ENCODE data around the gene SCAF4. TPM values are rescaled to one million over a fixed set of nuclear protein-coding genes. Genes with fewer than 3 reads are reported as not detected.

Gene SCAF4
- total RNA-seq, 1 donor from 2014 or later = 71.8 TPM

GRCh38 chr21:31752967-31753366 lies 21.0 kb upstream of the SCAF4 start:
- H3K4me3 Mint-ChIP-seq = no peak overlapping the region
- no peak overlapping the region for H3K27ac Mint-ChIP-seq (ENCODE audit: unreplicated experiment)
- no peak for TF ChIP-seq CTCF (conservative IDR thresholded peaks at IDR 0.05)
- no peak for DNase-seq (ENCODE audit: low read depth, low spot score)
- H3K36me3 Mint-ChIP-seq (ENCODE audit: low read depth) = no peaks in the 10 kb centered on the region
- peaks cover under 1% of the 10 kb centered on the region for H3K9me3 Mint-ChIP-seq
- peaks cover 8% of the 10 kb centered on the region for H3K4me1 Mint-ChIP-seq
- no peaks in the 10 kb centered on the region for H3K27me3 Mint-ChIP-seq (ENCODE audit: low read depth)

GRCh38 chr21:31752352-31752751 lies 20.4 kb upstream of the SCAF4 start:
- H3K4me3 Mint-ChIP-seq = no peak overlapping the region
- peaks cover 3% of the 10 kb centered on the region for H3K9me3 Mint-ChIP-seq
- H3K27ac Mint-ChIP-seq (ENCODE audit: unreplicated experiment) = no peak overlapping the region
- no peaks in the 10 kb centered on the region for H3K36me3 Mint-ChIP-seq (ENCODE audit: low read depth)
- H3K27me3 Mint-ChIP-seq (ENCODE audit: low read depth) = no peaks in the 10 kb centered on the region
- H3K4me1 Mint-ChIP-seq = peaks cover 12% of the 10 kb centered on the region
- no peak for TF ChIP-seq CTCF (conservative IDR thresholded peaks at IDR 0.05)
- DNase-seq (ENCODE audit: low read depth, low spot score) = no peak

- Mint-ChIP-seq H3K27me3 (ENCODE audit: low read depth) (no peaks in the 10 kb centered on the region), H3K27ac (ENCODE audit: unreplicated experiment) (no peak overlapping the region), H3K4me3 (no peak overlapping the region), H3K36me3 (ENCODE audit: low read depth) (peaks cover 5% of the 10 kb centered on the region), H3K9me3 (peaks cover 9% of the 10 kb centered on the region), H3K4me1 (peaks cover 12% of the 10 kb centered on the region)
- TF ChIP-seq CTCF (conservative IDR thresholded peaks at IDR 0.05) = no peak
- DNase-seq (ENCODE audit: low read depth, low spot score) = no peak
These were observed 18.9 kb upstream of the SCAF4 start for GRCh38 chr21:31750843-31751242.

- TF ChIP-seq CTCF (conservative IDR thresholded peaks at IDR 0.05) = no peak
- peaks cover 18% of the 10 kb centered on the region for H3K36me3 Mint-ChIP-seq (ENCODE audit: low read depth)
These were observed 12.4 kb upstream of the SCAF4 start for GRCh38 chr21:31744182-31744800.

GRCh38 chr21:31743712-31744111 lies 11.8 kb upstream of the SCAF4 start:
- Mint-ChIP-seq H3K4me3 (no peak overlapping the region), H3K27me3 (ENCODE audit: low read depth) (no peaks in the 10 kb centered on the region), H3K36me3 (ENCODE audit: low read depth) (peaks cover 18% of the 10 kb centered on the region), H3K4me1 (peaks cover 7% of the 10 kb centered on the region), H3K9me3 (peaks cover 21% of the 10 kb centered on the region), H3K27ac (ENCODE audit: unreplicated experiment) (no peak overlapping the region)
- DNase-seq (ENCODE audit: low read depth, low spot score) = no peak
- no peak for TF ChIP-seq CTCF (conservative IDR thresholded peaks at IDR 0.05)

More at GRCh38 chr21:31744182-31744800, 12.4 kb upstream of the SCAF4 start:
- Mint-ChIP-seq H3K27ac (ENCODE audit: unreplicated experiment) (no peak overlapping the region), H3K4me1 (peaks cover 7% of the 10 kb centered on the region), H3K4me3 (no peak overlapping the region), H3K9me3 (peaks cover 21% of the 10 kb centered on the region), H3K27me3 (ENCODE audit: low read depth) (no peaks in the 10 kb centered on the region)
- DNase-seq (ENCODE audit: low read depth, low spot score) = no peak

Measured in neural crest cell (in vitro differentiated cells).